ENCODE results near the gene GABBR2. TPM values are rescaled to one million over a fixed set of nuclear protein-coding genes. Genes with fewer than 3 reads are reported as not detected.

GABBR2 gene
- total RNA-seq, 1 donor from 2014 or later, result 116 TPM

DNA sequence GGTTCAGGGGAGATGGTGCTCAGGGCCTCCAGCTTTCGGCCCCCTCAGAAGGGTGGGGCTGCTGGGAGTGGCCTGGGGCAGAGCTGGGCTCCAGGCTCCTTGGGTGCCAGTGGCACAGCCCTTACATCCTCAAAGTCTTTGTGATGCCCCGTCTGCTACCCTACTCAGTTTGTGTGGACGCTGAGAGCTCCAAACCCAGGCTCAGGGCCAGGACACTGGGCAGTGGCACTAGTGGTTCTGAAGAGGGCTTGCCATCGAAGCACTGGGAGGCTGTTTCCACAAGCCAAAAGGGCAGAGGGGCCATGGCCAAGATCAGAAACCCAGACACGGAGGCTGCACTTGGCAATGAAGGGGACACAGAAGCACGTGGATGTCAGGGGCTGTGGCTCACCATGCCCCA, 99.1 kb downstream of the GABBR2 start:
- Mint-ChIP-seq H3K4me3 (ENCODE audit: unreplicated experiment) (no peak overlapping the region), H3K4me1 (ENCODE audit: low read depth, unreplicated experiment) (peaks cover 27% of the 10 kb centered on the region), H3K27ac (ENCODE audit: unreplicated experiment) (no peak overlapping the region), H3K27me3 (ENCODE audit: unreplicated experiment) (peaks cover 6% of the 10 kb centered on the region), H3K9me3 (ENCODE audit: unreplicated experiment) (peaks cover 3% of the 10 kb centered on the region), H3K36me3 (ENCODE audit: unreplicated experiment) (no peaks in the 10 kb centered on the region)
- TF ChIP-seq, protein P1, sequence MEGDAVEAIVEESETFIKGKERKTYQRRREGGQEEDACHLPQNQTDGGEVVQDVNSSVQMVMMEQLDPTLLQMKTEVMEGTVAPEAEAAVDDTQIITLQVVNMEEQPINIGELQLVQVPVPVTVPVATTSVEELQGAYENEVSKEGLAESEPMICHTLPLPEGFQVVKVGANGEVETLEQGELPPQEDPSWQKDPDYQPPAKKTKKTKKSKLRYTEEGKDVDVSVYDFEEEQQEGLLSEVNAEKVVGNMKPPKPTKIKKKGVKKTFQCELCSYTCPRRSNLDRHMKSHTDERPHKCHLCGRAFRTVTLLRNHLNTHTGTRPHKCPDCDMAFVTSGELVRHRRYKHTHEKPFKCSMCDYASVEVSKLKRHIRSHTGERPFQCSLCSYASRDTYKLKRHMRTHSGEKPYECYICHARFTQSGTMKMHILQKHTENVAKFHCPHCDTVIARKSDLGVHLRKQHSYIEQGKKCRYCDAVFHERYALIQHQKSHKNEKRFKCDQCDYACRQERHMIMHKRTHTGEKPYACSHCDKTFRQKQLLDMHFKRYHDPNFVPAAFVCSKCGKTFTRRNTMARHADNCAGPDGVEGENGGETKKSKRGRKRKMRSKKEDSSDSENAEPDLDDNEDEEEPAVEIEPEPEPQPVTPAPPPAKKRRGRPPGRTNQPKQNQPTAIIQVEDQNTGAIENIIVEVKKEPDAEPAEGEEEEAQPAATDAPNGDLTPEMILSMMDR (IDR thresholded peaks at IDR 0.05; ENCODE audit: partially characterized antibody, unreplicated experiment), result no peak
- DNase-seq, result no peak

DNA sequence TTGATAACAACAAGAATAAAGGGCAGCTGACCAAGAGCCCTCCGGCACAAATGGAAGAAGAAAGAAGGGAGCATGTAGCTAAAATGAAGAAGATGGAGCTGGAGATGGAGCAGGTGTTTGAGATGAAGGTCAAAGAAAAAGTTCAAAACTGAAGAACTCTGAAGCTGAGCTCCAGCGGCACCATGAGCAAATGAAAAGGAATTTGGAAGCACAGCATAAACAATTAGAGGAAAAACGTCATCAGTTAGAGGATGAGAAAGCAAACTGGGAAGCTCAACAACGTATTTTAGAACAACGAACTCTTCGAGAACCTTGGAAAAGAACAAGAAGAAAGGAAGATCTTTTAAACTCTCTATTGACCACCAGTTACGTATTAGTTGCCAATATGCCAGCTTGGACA, 100.9 kb downstream of the GABBR2 start:
- Mint-ChIP-seq H3K27ac (ENCODE audit: unreplicated experiment) (no peak overlapping the region), H3K4me1 (ENCODE audit: low read depth, unreplicated experiment) (peaks cover 35% of the 10 kb centered on the region), H3K27me3 (ENCODE audit: unreplicated experiment) (peaks cover 6% of the 10 kb centered on the region), H3K36me3 (ENCODE audit: unreplicated experiment) (no peaks in the 10 kb centered on the region), H3K9me3 (ENCODE audit: unreplicated experiment) (peaks cover 3% of the 10 kb centered on the region), H3K4me3 (ENCODE audit: unreplicated experiment) (no peak overlapping the region)
- DNase-seq, result no peak
- TF ChIP-seq, protein P1 (IDR thresholded peaks at IDR 0.05; ENCODE audit: partially characterized antibody, unreplicated experiment), result no peak

DNA sequence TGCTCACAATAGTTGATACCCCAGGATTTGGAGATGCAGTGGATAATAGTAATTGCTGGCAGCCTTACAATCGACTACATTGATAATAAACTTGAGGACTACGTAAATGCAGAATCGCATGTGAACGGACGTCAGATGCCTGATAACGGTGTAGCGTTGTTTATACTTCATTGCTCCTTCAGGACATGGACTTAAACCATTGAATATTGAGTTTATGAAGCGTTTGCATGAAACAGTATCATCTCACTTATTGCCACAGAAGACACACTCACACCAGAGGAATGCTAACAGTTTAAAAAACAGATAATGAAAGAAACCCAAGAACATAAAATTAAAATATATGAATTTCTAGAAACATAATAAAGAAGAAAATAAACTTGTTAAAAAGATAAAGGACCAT, 101.6 kb downstream of the GABBR2 start:
- Mint-ChIP-seq H3K27me3 (ENCODE audit: unreplicated experiment) (peaks cover 6% of the 10 kb centered on the region), H3K27ac (ENCODE audit: unreplicated experiment) (no peak overlapping the region), H3K9me3 (ENCODE audit: unreplicated experiment) (peaks cover 3% of the 10 kb centered on the region), H3K36me3 (ENCODE audit: unreplicated experiment) (no peaks in the 10 kb centered on the region), H3K4me1 (ENCODE audit: low read depth, unreplicated experiment) (peaks cover 29% of the 10 kb centered on the region), H3K4me3 (ENCODE audit: unreplicated experiment) (no peak overlapping the region)
- no peak for DNase-seq
- TF ChIP-seq, protein P1 (IDR thresholded peaks at IDR 0.05; ENCODE audit: partially characterized antibody, unreplicated experiment), result no peak

DNA sequence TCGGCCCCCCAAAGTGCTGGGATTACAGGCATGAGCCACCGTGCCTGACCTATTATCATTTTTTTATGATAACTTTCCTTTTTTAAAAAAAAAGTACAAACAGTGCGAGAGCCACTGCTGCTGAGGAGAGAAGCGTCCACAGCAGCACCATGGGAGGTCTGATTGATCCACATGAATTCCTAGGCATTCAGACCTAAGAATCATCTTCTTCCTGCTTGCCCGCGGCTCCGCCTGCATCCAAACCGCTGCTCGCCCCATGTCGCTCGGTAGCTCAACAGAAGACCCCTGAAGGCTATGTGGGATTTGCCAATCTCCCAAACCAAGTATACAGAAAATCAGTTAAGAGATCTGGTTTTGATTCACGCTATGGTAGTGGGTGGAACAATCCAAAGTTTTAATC, 102.0 kb downstream of the GABBR2 start:
- Mint-ChIP-seq H3K4me1 (ENCODE audit: low read depth, unreplicated experiment) (peaks cover 25% of the 10 kb centered on the region), H3K27me3 (ENCODE audit: unreplicated experiment) (peaks cover 6% of the 10 kb centered on the region), H3K27ac (ENCODE audit: unreplicated experiment) (no peak overlapping the region), H3K9me3 (ENCODE audit: unreplicated experiment) (peaks cover 3% of the 10 kb centered on the region), H3K36me3 (ENCODE audit: unreplicated experiment) (no peaks in the 10 kb centered on the region), H3K4me3 (ENCODE audit: unreplicated experiment) (no peak overlapping the region)
- DNase-seq, result no peak
- TF ChIP-seq, protein P1 (IDR thresholded peaks at IDR 0.05; ENCODE audit: partially characterized antibody, unreplicated experiment), result no peak

DNA sequence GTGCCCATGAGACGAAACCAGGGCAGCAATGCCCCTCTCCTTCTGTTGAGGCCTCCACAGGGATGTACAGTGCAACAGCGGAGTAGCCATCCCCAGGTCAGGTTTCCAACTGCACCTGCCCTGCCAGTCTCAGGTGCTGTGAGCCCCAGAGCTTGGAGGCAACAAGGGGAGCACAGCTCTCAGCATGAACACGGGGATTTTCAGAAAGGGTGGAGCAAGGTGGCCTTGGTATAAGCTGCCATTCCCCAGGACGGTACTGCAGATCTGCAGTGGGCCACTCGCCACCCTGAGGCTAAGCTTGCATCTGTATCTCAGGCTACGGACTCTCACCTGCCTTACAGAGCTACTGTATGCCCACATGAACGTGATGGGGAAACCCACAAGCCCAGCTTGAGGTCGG, 103.6 kb downstream of the GABBR2 start:
- peaks cover 5% of the 10 kb centered on the region for H3K36me3 Mint-ChIP-seq (ENCODE audit: unreplicated experiment)
- peaks cover 9% of the 10 kb centered on the region for H3K27me3 Mint-ChIP-seq (ENCODE audit: unreplicated experiment)
- H3K4me1 Mint-ChIP-seq (ENCODE audit: low read depth, unreplicated experiment), result peaks cover 22% of the 10 kb centered on the region
- H3K9me3 Mint-ChIP-seq (ENCODE audit: unreplicated experiment), result peaks cover 5% of the 10 kb centered on the region
- TF ChIP-seq, protein P1 (IDR thresholded peaks at IDR 0.05; ENCODE audit: partially characterized antibody, unreplicated experiment), result no peak
- H3K4me3 Mint-ChIP-seq (ENCODE audit: unreplicated experiment), result no peak overlapping the region
- H3K27ac Mint-ChIP-seq (ENCODE audit: unreplicated experiment), result no peak overlapping the region
- DNase-seq, result no peak
